K562 (cell line): ENCODE measurements around the gene SLC13A3.

ENCODE experiments used
- CBX5 ChIP-seq: IDR thresholded peaks from 2 replicates; pipeline ENCODE4 v1.6.1; 2014; ENCODE audit warnings: low read depth, borderline replicate concordance
- ELF4 ChIP-seq: fragments of 450-650 bp; formaldehyde crosslinking; IDR thresholded peaks from 2 replicates; pipeline ENCODE4 v1.4.0; 2022; ENCODE audit warnings: missing genetic modification characterization

- TF ChIP-seq ELF4 (CRISPR knock-in tag) (no peak), CBX5 (no peak)
Observed at GRCh38 chr20:46689082-46689753, 38.0 kb upstream of the SLC13A3 start, which contains the start of gene TP53RK.
